ENCODE results near the gene MAPK4. TPM values are rescaled to one million over a fixed set of nuclear protein-coding genes. Genes with fewer than 3 reads are reported as not detected.
"Not testable (repeated sequence)": the region's sequence is repeated elsewhere in the genome, so short reads cannot be mapped to it uniquely, and the experiment has no call there.

Gene MAPK4
- polyA plus RNA-seq, 1 donor, result 1.5 TPM

DNA sequence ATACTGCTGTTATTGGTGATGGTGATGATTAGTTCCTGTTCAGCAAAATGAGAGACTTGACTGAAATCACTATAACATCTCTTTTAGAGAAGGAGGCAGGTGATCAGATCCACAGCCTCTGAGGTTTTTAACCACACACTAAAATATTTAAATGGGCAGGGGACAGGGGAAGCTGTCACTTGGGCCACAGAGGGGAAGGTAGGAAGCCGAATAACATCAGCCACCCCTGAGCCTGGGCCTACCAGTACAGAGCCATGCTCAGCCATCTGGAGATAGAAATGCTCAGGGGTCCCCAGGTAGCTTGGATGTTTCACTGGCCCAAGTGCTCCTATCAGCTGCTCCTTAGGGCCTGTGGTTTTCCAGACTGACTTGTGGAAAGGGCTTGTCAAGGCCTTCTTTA lies 137.6 kb downstream of the MAPK4 start:
- Histone ChIP-seq H3K27ac (ENCODE audit: low read length) (no peak overlapping the region), H3K27me3 (ENCODE audit: control insufficient read depth, insufficient read depth, low read length) (no peaks in the 10 kb centered on the region), H3K9me3 (ENCODE audit: control insufficient read depth, low read depth, low read length) (no peaks in the 10 kb centered on the region), H3K4me3 (ENCODE audit: low read length) (no peak overlapping the region), H3K4me1 (ENCODE audit: control insufficient read depth, insufficient read depth, low read length) (no peaks in the 10 kb centered on the region), H3K36me3 (ENCODE audit: control insufficient read depth, insufficient read depth, low read length) (no peaks in the 10 kb centered on the region)
- no CpG with 5 or more reads among the region's 1 CpG for WGBS (ENCODE audit: insufficient coverage, low lambda C conversion rate)
- DNase-seq, result no peak

DNA sequence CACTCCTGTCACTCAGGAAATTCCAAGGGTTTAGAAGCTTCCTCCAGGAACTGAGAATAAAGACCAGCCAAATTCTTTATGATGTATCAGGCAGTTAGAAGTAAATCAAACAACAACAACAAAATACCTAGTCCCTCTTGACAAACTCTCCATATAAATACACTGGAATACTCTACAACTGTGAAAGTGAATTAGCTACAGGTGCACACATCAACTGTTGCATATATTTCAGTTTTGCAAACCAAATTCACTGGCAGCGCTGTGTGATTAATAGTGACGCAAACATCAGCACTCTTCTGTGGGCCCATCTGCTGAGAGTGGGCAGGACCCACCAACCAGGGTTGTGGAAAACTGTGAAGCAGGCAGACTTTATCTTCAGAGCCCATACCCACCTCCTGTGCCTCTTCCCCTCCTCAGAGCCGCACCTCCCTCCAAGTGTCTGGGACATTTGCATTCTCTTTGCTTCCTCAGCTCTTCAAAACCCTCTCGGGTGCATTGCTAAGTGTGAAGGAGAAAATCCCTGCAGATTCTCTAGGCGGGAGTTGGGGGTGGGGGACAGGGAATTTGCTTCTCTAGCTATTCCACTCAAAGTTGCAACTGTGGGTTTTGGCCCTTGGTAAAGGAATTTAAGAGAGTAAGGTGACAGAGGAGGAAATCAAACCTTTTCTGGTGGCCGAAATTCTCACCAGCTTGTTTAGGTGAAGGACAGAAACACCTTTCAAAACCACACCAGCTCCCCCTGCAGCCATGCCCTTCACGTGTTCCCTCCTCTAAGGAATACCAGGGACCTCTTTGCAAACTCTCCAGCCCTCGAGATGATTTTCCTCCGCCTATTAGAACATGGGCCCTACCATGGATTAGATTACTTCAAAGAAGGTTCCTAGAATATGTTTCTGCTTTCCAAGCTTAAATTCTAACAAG lies 140.6 kb downstream of the MAPK4 start:
- no peaks in the 10 kb centered on the region for H3K9me3 ChIP-seq (ENCODE audit: control insufficient read depth, low read depth, low read length)
- WGBS (ENCODE audit: insufficient coverage, low lambda C conversion rate), result 100% methylated on average over 1 of the region's 9 CpGs
- no peaks in the 10 kb centered on the region for H3K27me3 ChIP-seq (ENCODE audit: control insufficient read depth, insufficient read depth, low read length)
- no peak for DNase-seq
- no peaks in the 10 kb centered on the region for H3K4me1 ChIP-seq (ENCODE audit: control insufficient read depth, insufficient read depth, low read length)
- H3K4me3 ChIP-seq (ENCODE audit: low read length), result no peak overlapping the region
- no peak overlapping the region for H3K27ac ChIP-seq (ENCODE audit: low read length)
- no peaks in the 10 kb centered on the region for H3K36me3 ChIP-seq (ENCODE audit: control insufficient read depth, insufficient read depth, low read length)

DNA sequence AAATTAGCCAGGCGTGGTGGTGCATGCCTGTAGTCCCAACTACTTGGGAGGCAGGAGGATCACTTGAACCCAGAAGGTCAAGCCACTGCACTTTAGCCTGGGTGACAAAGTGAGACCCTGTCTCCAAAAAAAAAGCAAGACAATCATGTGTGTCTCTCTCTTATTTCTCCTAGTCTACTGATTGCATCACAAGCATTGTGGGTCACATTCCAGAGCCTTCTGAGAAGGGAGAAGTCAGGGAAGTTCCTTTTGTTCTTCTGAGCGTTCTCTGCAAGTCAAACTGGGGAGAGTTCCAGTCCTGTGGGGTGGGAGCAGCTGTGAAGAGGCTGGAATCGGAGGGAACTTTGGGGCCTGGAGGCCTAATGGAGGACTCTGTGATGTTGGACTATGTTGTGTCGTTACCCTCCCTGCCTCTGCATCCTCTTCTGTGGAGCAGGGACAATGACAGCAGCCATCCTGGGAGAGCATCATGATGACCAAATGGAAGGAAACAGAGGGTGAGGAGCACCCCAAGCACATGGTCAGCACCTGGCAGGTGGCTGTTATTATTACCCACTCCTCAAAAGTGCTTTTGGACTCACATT lies 144.6 kb downstream of the MAPK4 start:
- Histone ChIP-seq H3K27ac (ENCODE audit: low read length) (no peak overlapping the region), H3K27me3 (ENCODE audit: control insufficient read depth, insufficient read depth, low read length) (no peaks in the 10 kb centered on the region), H3K9me3 (ENCODE audit: control insufficient read depth, low read depth, low read length) (no peaks in the 10 kb centered on the region), H3K4me1 (ENCODE audit: control insufficient read depth, insufficient read depth, low read length) (no peaks in the 10 kb centered on the region), H3K4me3 (ENCODE audit: low read length) (no peak overlapping the region), H3K36me3 (ENCODE audit: control insufficient read depth, insufficient read depth, low read length) (no peaks in the 10 kb centered on the region)
- WGBS (ENCODE audit: insufficient coverage, low lambda C conversion rate), result no CpG with 5 or more reads among the region's 4 CpGs
- no peak for DNase-seq

DNA sequence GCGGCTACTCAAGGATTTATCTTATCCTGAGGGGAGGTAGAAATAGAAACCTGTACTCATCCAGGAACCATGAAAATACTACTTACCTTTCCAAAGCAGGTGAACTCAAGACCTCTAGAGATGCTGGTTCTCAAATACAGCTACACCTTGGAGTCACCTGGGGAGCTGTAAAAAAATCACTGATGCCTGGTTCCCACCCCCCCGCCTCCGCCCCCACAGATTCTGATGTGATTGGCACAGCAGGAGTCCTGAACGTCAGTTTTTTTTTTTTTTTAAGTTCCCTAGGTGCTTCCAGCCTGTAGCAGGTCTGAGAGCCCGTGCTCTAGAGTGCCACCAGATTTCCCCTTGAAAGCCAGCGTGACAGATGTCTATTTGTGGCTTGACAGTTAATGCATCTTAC lies 146.3 kb downstream of the MAPK4 start:
- no peaks in the 10 kb centered on the region for H3K9me3 ChIP-seq (ENCODE audit: control insufficient read depth, low read depth, low read length)
- H3K27ac ChIP-seq (ENCODE audit: low read length), result no peak overlapping the region
- no peaks in the 10 kb centered on the region for H3K36me3 ChIP-seq (ENCODE audit: control insufficient read depth, insufficient read depth, low read length)
- DNase-seq, result no peak
- H3K4me1 ChIP-seq (ENCODE audit: control insufficient read depth, insufficient read depth, low read length), result no peaks in the 10 kb centered on the region
- H3K4me3 ChIP-seq (ENCODE audit: low read length), result no peak overlapping the region
- H3K27me3 ChIP-seq (ENCODE audit: control insufficient read depth, insufficient read depth, low read length), result no peaks in the 10 kb centered on the region
- no CpG with 5 or more reads among the region's 6 CpGs for WGBS (ENCODE audit: insufficient coverage, low lambda C conversion rate)

DNA sequence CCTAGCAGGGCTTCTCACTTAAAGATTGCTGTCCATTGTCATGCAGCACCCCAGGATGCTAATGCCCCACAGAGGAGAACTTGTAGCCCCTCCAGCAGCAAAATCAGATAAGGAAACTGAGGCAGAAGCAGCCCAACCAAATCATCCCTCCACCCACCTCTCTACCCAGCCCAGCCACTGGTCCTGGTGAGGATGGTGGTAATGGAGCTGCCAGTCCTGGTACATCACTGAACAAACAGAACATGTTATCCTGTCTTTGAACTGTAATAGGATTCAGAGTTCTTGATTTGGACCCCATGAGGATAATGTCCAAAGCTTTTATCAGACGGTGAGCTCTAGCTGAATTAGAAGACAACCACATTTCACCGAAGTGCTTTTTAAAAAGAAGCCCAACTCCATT lies 146.8 kb downstream of the MAPK4 start:
- no peaks in the 10 kb centered on the region for H3K36me3 ChIP-seq (ENCODE audit: control insufficient read depth, insufficient read depth, low read length)
- DNase-seq, result no peak
- H3K9me3 ChIP-seq (ENCODE audit: control insufficient read depth, low read depth, low read length), result no peaks in the 10 kb centered on the region
- H3K4me1 ChIP-seq (ENCODE audit: control insufficient read depth, insufficient read depth, low read length), result no peaks in the 10 kb centered on the region
- H3K27ac ChIP-seq (ENCODE audit: low read length), result no peak overlapping the region
- H3K27me3 ChIP-seq (ENCODE audit: control insufficient read depth, insufficient read depth, low read length), result no peaks in the 10 kb centered on the region
- WGBS (ENCODE audit: insufficient coverage, low lambda C conversion rate), result no CpG with 5 or more reads among the region's 2 CpGs
- no peak overlapping the region for H3K4me3 ChIP-seq (ENCODE audit: low read length)

DNA sequence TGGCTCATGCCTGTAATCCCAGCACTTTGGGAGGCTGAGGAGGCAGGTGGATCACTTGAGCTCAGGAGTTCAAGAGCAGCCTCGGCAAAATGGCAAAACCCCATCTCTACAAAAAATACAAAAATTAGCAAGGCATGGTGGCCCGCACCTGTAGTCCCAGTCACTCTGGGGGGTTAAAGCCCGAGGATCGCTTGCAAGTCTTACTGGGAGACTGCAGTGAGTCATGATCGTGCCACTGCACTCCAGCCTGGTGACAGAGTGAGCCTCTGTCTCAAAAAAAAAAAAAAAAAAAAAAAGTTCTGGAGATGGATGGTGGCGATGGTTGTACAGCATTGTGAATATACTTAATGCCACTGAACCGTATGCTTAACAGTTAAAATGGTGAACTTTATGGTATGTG lies 147.4 kb downstream of the MAPK4 start:
- DNase-seq; H3K4me3 ChIP-seq (ENCODE audit: low read length); H3K27ac ChIP-seq (ENCODE audit: low read length); H3K9me3 ChIP-seq (ENCODE audit: control insufficient read depth, low read depth, low read length); H3K4me1 ChIP-seq (ENCODE audit: control insufficient read depth, insufficient read depth, low read length); H3K36me3 ChIP-seq (ENCODE audit: control insufficient read depth, insufficient read depth, low read length); H3K27me3 ChIP-seq (ENCODE audit: control insufficient read depth, insufficient read depth, low read length): not testable (repeated sequence)
- WGBS (ENCODE audit: insufficient coverage, low lambda C conversion rate), result 90% methylated on average over 2 of the region's 7 CpGs

DNA sequence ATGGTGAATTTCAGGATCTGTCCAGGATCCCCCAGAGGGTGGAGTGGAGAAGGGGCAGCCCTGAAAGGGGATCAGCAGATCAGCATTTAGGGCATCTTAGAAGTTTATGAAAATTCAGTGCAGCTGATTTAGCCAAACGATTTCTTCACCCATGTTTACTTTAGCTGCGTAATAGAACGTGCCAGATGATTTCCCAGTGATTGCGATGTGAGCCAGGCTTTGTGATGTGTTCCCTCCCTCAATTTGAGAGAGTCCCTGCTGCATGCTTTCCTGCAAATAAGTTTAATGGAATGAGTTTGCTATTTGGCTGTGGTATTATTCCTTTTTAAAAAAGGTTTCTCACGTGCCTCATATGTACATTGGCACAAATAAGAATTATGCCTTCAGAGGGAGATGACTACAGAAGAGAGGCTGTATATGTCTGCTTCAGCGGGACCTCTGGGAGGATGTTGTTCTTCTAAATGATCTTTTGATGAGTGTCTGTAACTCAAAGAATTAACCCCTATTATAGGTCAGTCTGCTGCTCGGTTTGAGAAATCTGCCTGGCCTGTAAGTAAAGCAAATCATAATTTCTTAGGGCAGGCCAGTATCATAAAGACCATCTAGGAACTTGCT lies 148.1 kb downstream of the MAPK4 start:
- DNase-seq, result no peak
- no peaks in the 10 kb centered on the region for H3K27me3 ChIP-seq (ENCODE audit: control insufficient read depth, insufficient read depth, low read length)
- H3K4me3 ChIP-seq (ENCODE audit: low read length), result no peak overlapping the region
- H3K27ac ChIP-seq (ENCODE audit: low read length), result no peak overlapping the region
- no peaks in the 10 kb centered on the region for H3K9me3 ChIP-seq (ENCODE audit: control insufficient read depth, low read depth, low read length)
- H3K36me3 ChIP-seq (ENCODE audit: control insufficient read depth, insufficient read depth, low read length), result no peaks in the 10 kb centered on the region
- H3K4me1 ChIP-seq (ENCODE audit: control insufficient read depth, insufficient read depth, low read length), result no peaks in the 10 kb centered on the region
- WGBS (ENCODE audit: insufficient coverage, low lambda C conversion rate), result no CpG with 5 or more reads among the region's 7 CpGs

DNA sequence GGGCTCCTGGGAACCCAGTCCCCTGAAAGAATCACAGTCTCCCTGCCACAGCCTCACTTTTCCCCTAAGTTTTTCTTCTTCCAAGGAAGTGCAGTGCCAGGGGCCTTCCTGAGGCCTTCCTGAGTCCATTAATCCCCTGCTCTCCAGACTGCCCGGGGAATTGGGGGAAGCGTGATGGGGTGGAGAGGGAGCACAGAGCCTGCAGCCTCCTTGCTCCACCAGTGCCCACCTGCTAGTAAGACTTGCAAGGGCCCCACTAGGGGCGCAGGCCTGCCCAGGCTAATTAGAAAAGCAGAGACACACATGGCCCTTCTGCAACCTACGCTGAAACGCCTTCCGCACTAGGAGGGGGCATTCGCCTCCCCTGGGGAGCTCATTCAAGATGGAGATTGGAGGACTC lies 149.3 kb downstream of the MAPK4 start:
- Histone ChIP-seq H3K9me3 (ENCODE audit: control insufficient read depth, low read depth, low read length) (no peaks in the 10 kb centered on the region), H3K4me1 (ENCODE audit: control insufficient read depth, insufficient read depth, low read length) (no peaks in the 10 kb centered on the region), H3K36me3 (ENCODE audit: control insufficient read depth, insufficient read depth, low read length) (no peaks in the 10 kb centered on the region), H3K27ac (ENCODE audit: low read length) (no peak overlapping the region), H3K4me3 (ENCODE audit: low read length) (no peak overlapping the region), H3K27me3 (ENCODE audit: control insufficient read depth, insufficient read depth, low read length) (no peaks in the 10 kb centered on the region)
- no peak for DNase-seq
- WGBS (ENCODE audit: insufficient coverage, low lambda C conversion rate), result no CpG with 5 or more reads among the region's 7 CpGs

DNA sequence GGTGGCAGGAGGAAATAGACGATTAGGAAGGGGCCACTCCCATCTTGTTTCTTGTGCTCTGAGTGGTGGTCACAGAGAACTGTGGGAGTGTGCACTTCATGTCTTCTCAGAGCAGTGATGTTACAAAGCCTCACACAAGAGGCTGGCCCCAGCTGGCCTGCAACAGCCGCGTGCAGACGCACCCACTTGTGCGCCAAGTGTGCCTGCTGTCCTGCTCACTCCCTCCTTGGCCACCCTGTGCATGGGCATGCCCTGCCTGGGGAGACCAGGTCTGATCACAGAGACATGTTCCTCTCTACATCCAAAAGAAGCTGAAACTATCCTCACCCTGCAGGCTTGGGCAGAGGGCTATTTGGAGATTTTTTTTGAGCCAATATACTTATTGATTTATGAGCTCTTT lies 151.5 kb downstream of the MAPK4 start:
- no peaks in the 10 kb centered on the region for H3K36me3 ChIP-seq (ENCODE audit: control insufficient read depth, insufficient read depth, low read length)
- no peak for DNase-seq
- H3K9me3 ChIP-seq (ENCODE audit: control insufficient read depth, low read depth, low read length), result no peaks in the 10 kb centered on the region
- no peaks in the 10 kb centered on the region for H3K27me3 ChIP-seq (ENCODE audit: control insufficient read depth, insufficient read depth, low read length)
- H3K4me1 ChIP-seq (ENCODE audit: control insufficient read depth, insufficient read depth, low read length), result no peaks in the 10 kb centered on the region
- no peak overlapping the region for H3K4me3 ChIP-seq (ENCODE audit: low read length)
- WGBS (ENCODE audit: insufficient coverage, low lambda C conversion rate), result no CpG with 5 or more reads among the region's 5 CpGs
- H3K27ac ChIP-seq (ENCODE audit: low read length), result no peak overlapping the region

DNA sequence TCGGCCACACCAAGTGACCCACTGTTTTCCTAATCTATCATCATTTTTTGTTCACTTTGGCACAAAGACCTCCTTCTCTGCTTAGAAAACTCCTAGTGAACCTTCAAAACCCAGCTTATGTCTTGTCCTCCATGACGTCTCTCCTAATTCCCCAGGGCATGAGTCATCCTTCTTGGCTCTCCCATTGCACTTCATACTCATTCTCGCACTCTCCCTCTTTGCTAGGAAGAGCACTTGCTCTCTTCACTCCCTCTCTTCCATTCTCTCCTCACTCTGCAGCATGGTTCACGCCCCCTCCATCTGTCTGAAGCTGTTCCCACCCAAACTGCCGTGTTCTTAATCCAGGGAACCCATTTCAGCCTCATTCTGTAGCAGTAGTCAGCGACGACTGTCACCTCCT lies 156.0 kb downstream of the MAPK4 start:
- Histone ChIP-seq H3K4me1 (ENCODE audit: control insufficient read depth, insufficient read depth, low read length) (no peaks in the 10 kb centered on the region), H3K9me3 (ENCODE audit: control insufficient read depth, low read depth, low read length) (no peaks in the 10 kb centered on the region), H3K36me3 (ENCODE audit: control insufficient read depth, insufficient read depth, low read length) (no peaks in the 10 kb centered on the region), H3K27ac (ENCODE audit: low read length) (no peak overlapping the region), H3K4me3 (ENCODE audit: low read length) (no peak overlapping the region), H3K27me3 (ENCODE audit: control insufficient read depth, insufficient read depth, low read length) (no peaks in the 10 kb centered on the region)
- DNase-seq, result no peak
- WGBS (ENCODE audit: insufficient coverage, low lambda C conversion rate), result 93% methylated on average over 2 of the region's 7 CpGs
